IMR-90 (cell line): Measurements from ENCODE around the gene TMEM140.

ENCODE experiments used
- BHLHE40 ChIP-seq: fragments of 150-350 bp; IDR thresholded peaks from 2 replicates; pipeline ENCODE4 v1.6.1; 2016; ENCODE audit warnings: mild to moderate bottlenecking, low read depth, low read length
- CEBPB ChIP-seq: IDR thresholded peaks from 2 replicates; pipeline ENCODE4 v1.6.1; 2012; ENCODE audit warnings: low read depth, low read length, improper control_type of control experiment
- CHD1 ChIP-seq: IDR thresholded peaks from 2 replicates; pipeline ENCODE4 v1.6.1; 2012; ENCODE audit warnings: low read depth, low read length, improper control_type of control experiment
- POLR2A ChIP-seq: IDR thresholded peaks from 2 replicates; pipeline ENCODE4 v1.6.1; 2012; ENCODE audit warnings: mild to moderate bottlenecking, low read depth, low read length
- RFX5 ChIP-seq: IDR thresholded peaks from 2 replicates; pipeline ENCODE4 v1.8.0; 2012; ENCODE audit warnings: low read depth, mild to moderate bottlenecking, low read length, moderate library complexity
- SMC3 ChIP-seq: fragments of 150-350 bp; IDR thresholded peaks from 2 replicates; pipeline ENCODE4 v1.6.1; 2016; ENCODE audit warnings: low read depth, mild to moderate bottlenecking, antibody characterized with exemption, low read length, moderate library complexity
- TF ChIP-seq, protein P1 (sequence below): conservative IDR thresholded peaks from 2 replicates; pipeline ENCODE4 v1.5.1; 2012; ENCODE audit warnings: mild to moderate bottlenecking, low read depth, low read length, improper control_type of control experiment

- TF ChIP-seq, protein P1, sequence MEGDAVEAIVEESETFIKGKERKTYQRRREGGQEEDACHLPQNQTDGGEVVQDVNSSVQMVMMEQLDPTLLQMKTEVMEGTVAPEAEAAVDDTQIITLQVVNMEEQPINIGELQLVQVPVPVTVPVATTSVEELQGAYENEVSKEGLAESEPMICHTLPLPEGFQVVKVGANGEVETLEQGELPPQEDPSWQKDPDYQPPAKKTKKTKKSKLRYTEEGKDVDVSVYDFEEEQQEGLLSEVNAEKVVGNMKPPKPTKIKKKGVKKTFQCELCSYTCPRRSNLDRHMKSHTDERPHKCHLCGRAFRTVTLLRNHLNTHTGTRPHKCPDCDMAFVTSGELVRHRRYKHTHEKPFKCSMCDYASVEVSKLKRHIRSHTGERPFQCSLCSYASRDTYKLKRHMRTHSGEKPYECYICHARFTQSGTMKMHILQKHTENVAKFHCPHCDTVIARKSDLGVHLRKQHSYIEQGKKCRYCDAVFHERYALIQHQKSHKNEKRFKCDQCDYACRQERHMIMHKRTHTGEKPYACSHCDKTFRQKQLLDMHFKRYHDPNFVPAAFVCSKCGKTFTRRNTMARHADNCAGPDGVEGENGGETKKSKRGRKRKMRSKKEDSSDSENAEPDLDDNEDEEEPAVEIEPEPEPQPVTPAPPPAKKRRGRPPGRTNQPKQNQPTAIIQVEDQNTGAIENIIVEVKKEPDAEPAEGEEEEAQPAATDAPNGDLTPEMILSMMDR = no peak
- no peak for TF ChIP-seq POLR2A
- TF ChIP-seq BHLHE40 = no peak
- TF ChIP-seq CEBPB = no peak
- no peak for TF ChIP-seq SMC3
- TF ChIP-seq RFX5 = no peak
- TF ChIP-seq CHD1 = no peak
Measured at GRCh38 chr7:135190703-135191102, 42.8 kb downstream of the TMEM140 start.
